GM18511 (cell line): ENCODE data around the gene FTHL17.

Source experiments
- ATAC-seq: cut with Tn5 transposase; IDR thresholded peaks from one replicate; pipeline ENCODE4 v1.9.1; 2021; ENCODE audit warnings: mild to moderate bottlenecking, moderate library complexity; ENCODE audit not compliant: unreplicated experiment

Gene FTHL17

DNA sequence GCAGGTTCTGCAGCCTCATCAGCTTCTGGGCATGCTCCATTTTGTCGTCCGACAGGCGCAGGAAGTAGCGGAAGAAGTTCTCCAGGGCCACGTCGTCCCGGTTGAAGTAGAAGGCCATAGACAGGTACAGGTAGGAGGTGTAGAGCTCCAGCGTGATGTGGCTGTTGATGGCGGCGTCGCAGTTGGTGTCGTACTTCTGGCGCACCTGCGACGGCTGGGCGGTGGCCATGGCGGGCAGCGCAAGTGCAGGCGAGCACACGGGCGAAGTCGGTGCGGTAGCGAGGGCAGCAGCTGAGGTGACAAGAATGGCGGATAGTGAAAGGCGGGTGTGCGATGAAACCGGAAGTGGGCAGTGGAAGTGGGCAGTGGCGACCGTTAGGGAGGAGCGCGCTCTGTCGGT is at the start of gene FTHL17:
TSS of gene FTHL17 (minus strand) at position 317 of the 400 bp plus-strand sequence. CDS start at position 229, 88 bp downstream.
- no peak for ATAC-seq

DNA sequence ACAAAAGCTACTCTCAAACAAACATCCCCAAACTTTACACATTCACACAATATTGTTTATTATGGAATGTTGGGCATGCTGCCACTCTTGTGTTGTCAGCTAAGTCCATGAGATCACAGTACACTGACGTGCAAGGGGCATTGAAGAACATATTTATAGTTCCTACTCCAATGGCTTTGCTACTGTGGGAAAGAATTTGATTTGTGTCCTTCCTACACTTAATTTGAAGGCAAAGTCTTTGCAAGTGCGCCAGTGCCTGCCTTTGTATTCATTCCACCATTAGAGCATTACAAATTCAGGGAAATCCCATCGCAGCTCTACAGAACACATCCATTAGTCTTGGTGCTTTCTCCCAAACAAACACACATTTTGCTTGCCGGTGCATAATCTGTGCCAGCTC is 45.4 kb upstream of the FTHL17 start:
- no peak for ATAC-seq

DNA sequence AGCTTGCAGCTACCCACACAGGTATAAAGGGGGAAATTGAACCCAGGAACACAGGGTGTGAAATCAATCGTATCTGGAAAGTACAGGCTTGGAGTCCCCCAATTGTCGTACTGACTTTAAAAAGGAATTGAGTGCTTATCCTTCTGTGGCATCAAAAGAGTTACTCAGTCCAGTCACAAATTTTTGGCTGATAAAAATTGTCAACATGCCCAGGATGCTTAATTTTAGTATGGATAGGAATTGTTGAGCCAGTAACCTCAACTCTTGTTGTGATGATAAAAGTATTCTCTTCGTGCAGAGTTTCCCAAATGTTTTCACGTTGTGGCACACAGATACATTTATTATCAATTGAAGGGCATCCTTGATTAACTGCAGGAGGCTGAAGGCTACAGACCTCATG is 43.6 kb upstream of the FTHL17 start:
- no peak for ATAC-seq

DNA sequence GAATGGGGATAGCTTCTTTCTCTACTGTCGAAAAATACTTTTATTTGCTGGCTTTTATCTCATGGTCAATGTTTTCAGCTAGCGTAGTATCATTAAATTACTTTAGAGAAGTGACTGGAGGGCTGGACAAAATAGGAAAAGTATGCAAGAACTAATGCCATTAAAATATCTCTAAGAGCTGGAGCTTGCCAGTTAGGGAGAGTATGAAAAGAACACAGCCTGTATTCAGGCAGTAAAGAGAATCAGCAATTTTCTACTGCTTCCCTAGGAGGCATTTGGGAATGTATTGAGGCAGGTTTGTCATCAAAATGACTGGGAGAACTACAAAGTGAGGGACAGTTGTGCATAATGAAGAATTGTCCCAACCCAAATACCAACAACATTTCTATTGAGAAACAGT is 43.0 kb upstream of the FTHL17 start:
- no peak for ATAC-seq

DNA sequence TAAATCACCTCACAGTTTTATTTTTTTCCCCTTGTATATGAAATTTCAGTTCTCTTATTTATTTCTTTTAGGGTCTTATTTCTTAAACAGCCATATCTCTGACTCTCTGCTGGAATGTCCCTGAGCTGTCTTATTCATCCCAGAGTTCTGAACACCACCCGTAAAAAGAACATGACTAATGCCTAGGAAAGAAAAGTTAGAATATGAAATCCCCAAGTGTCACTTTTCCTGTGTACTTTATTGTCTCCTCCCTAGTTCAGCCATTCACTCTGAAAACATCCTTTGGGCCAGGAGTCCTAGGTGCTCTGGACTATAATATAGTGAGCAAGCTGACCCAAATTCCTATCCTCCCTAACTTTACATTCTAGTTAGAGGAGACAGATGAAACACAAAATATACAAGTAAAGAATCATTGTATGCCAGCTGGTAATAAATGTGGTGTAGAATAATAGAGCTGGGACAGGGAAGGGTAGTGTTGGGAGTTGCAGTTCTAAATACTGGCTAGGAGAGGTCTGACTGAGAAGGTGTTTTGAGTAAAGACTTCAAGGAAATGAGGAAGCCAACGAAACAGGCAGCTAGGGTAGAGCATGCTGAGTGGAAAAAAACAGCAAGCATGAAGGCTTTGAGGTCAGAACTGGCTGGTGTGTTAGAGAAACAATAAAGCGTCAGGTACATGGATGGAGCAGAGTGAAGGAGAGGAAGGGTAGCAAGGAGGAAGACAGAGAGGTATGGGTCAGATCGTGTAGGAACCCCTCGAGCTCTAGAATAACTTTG is 40.6 kb upstream of the FTHL17 start:
- peak; percentile 39 for ATAC-seq

DNA sequence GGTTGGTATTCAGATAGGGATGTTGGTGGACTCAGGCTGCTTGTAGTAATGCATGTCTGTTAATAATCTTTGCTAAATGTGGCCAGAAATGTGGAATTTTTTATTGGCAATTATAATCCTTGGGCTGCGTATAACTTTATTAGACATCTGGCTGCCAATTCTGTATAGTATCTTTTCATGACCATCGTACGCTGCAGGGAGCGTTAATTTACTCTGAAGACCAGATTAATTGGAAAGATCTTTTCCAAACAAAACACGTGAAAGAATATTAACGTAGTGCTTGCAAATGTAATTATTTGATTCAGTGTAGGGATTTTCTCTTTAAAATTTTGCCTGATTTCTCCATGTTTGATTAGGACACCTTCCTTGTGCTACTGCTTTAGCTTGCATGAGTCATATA is 38.8 kb upstream of the FTHL17 start:
- no peak for ATAC-seq

DNA sequence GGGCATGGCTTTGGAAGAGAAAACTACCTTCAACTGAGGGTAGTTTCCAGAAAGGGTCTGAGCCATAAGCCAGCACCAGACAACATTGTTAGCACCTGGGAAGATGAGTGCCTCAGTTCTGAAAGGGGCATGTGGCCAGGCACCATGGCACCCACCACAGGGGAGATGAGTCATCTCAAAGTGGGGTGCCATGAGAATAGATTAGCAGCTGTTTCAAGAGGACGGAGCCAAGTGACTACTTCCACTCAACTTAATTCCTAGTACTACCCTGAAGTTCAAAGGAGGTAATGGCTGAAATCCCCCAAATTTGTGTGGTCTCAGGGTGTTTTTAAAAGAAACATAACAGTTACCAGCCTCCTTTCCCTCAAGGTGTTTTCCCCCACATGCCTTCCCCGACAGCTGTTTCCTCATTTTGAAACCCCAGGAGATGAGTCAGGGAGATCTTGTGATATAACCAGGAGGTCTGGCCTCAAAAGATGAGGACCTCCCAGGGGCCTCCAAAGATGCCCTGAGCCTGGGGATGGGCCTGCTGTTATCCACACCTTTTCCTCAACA is 27.8 kb upstream of the FTHL17 start:
- peak; percentile 84 for ATAC-seq

DNA sequence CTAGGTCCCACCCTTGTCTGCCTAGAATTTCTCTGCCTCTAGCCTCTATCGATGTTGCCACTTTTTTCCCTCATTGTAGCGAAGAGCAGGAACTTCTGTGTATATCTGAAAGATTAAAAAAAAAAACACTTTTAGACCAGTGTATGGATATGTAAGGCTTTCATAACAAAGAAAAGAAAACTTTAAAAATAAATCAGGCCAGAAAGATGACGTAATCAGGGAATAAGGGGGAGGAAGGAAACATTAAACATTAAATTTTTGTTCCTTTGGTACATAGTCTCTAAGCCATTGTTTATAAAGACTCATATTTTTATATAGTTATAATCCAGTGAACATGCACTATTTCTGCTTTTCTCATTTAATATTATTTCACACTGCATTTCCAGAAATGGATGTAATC is 26.2 kb upstream of the FTHL17 start:
- no peak for ATAC-seq

DNA sequence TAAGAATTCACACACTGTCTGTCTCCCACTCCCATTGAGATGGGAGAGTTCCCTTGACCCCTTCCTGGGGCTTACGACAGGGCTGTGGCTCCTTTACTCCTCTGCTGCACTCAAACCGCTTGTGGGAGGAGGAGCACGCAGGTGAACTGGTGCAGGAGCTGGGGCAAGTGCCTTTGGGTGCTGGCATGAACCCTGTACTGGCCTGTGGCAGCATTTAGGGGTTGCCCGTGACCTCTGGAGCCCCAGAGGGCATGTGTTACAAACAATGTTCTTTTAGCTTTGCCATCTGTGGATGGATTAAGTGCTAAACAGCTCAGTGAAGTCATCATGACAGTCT is 21.8 kb upstream of the FTHL17 start:
- ATAC-seq: peak; percentile 32

DNA sequence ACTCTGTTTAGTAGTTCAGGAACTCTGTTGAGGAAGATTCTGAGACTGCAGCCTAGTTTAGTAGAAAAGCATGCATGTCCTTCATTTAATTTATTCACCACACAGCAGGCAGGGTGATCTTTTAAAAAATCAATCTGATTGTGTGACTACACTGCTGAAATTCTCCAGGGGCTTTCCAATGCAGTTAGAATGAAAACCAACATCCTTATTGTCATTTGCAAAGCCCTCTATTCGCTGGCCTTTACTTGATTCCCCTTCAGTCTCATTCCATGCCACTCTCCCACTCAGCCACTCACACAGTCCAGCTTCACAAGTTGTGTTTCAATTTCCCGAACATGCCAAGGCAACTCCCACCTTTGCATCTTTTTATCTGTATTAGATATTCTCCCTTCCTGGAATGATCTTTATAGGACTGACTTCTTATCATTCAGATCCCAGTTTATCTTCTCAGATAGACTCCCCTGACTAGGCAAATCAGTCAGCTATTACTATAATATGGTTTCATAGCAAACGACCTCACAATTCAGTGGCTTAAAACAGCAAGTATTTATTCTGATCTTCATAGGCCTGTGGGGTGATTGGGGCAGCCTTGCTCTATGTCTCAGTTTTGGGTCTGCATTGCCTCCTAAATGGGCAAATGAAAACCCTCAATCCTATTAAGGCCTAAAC is 21.3 kb upstream of the FTHL17 start:
- peak; percentile 74 for ATAC-seq

DNA sequence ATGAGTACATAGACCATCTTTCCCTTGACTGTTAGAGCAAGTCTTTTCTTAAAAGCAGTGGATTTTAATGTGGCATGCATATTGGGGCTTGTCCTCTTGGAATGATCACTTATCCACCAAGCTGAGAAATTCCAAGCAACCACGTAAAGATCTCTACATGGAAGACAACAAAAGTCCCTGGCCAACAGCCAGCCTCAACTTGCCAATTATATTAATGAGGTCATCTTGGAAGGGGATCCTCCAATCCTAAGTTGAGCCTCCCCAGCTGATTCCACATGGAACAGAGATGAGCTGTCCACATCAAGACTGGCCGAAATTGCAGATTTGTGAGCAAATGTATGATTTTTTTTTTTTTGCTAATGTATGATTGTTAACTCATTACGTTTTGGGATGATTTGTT is 20.6 kb upstream of the FTHL17 start:
- ATAC-seq: peak; percentile 4

DNA sequence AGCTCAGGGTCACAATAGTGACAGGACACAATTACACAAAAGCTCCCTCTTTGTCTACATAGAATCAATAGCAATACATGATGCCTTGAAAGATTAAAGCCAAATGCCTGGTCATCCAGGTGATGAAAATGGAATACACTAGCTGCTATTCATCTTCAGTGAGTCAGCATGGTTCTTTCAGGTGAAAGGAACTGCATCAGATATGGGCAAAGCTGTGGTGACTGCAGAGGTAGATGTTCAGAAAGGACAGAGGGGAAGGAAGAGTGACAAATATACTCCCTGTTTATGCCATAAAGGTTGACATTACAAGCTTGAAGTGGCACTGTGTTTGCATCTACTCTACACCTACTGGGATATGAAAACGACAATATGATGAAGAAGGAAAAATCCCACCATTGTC is 20.0 kb upstream of the FTHL17 start:
- no peak for ATAC-seq

DNA sequence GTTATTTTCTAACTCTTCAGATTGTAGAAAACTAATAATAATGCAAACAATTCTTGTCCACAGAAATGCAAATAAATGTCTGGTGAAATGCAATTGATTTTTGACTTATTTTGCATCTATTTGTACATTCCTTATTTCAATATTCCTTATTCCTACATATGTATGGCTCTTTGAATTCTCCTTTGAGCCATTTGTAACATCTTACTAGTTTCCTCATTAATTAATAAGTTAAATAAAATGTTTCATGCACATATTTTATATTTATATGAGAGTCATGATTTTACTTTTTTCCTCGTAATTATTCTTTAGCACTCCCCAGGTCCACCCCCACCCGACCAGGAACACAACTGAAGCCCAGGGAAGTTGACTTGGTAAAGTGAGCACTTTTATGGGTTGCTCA is 2.7 kb upstream of the FTHL17 start:
- no peak for ATAC-seq

DNA sequence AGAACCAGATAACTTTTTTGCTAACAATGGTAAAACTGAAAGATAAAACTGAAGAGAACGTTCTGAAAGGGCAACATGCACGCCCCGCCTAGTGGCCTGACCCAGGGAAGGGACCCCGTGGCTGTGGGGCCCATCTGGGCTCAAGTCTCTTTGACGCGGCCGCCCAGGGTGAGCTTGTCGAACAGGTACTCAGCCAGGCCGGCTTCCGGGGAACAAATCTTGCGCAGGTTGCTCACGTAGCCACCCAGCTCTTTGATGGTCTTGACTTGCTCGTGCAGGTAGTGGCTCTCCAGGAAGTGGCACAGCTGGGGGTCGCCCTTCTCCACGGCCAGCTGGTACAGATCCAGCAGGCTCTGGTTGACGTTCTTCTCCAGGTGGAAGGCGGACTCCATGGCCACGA is 579 bp downstream of the FTHL17 start:
- no peak for ATAC-seq

DNA sequence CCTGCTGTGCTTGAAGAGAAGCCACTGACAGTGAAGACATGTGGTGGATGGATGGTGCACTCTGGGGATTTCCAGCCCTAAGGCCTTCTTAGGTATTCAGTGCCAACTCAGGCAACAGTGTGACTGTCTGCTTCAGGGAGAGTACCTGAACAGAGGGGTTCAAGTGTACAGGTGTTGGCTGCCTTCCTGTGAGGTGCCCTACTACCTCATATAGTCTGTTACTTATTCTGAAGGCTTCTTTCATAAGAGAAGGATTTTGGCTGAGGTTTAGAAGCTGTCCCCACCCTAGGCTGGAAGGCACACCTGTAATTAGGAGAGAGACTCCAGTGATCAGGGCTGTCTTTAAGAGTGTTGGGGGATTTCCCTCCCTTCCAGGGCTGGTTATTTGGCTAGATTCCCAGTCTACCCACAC is 1.8 kb downstream of the FTHL17 start:
- ATAC-seq: peak; percentile 79

DNA sequence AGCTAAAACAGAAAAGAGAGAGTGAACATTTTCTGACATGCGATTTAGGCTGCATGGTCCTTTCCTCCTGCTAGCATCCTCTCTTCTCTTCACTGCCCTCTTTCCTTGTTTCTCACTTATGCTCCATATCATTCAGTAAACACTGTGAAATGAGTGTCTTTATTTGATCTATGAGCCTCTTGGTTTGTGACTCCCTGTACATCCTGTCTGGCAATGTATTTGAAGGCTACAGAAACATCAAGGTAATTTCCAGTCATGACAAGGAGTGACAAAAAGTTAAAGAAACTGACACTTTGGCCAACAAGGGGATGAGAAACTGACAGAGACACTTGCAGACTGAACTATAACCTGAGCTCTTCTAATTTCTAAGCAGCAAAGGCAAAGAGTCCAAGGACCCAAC is 8.7 kb downstream of the FTHL17 start:
- ATAC-seq: no peak

DNA sequence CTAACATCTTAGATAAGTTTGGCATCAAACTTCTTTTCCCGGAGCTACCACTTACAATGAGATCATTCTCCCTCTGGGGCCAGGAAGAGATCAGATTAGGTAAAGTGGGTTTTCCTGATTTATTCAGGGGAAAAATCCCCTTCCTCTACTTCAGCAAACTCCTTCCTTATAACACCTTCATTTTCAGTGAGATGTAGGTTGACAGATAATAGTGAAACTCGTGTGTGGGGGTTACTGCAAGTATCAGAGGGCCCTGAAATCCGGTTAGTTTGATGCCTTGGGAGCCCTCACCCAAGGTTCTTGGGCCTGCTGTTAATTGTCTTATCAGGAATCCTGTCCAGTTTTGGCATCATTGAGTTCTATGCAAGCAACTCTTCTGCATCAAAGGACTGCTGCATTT is 10.8 kb downstream of the FTHL17 start:
- ATAC-seq: peak; percentile 79

DNA sequence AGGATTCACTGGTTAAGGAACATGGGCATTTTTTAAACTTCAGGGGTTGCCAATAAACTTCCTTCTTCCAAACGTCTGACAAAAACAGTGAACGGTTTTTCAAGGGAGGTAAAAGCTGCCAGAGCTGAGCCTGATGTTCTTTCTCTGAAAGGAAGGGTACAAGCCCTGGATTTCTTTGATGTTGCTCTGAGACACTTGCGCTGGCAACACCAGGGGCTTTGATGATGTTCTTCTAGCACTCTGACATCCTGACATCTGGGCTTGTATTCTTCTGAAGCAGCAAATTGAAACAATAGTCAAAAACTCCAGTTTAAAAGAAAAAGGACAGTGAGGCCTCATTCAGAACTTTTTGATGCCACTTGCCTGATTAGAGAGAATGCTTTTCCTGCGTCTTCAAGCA is 11.8 kb downstream of the FTHL17 start:
- no peak for ATAC-seq

DNA sequence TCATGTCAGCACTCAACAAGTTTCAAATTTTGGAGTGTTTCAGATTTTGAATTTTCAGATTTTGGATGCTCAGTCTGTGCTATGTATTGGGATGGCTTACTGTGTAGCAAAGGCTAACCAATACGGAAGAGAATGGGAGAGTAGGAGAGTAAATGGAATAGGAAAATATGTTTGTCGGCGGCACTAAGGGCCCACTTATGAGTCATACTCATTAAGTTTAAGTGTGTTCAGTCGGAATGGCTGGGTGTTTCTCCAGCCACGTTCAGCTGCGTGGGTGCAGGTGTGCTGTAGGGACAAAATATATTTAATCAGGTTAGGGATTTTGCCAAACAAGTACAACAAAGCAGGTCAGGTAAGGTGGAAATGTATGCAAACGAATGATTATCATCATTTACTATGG is 13.6 kb downstream of the FTHL17 start:
- ATAC-seq: no peak

DNA sequence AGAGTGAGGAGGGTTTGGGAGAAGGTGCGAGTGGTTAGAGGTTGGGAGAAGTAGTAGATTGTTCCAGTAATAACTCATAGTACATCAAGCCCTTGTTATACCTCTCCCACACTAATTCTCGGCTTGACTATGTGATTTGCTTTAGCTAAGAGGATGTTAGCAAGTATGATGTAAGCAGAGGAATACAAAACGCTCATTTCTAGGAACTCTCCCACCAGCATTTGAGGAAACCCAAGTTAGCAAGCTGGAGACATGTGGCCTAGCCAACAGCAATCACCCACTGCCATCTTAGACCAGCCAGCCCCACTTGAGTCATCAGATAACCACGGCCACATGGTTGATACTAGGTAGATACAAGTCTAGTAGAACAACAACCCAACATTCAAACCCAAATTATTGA is 14.2 kb downstream of the FTHL17 start:
- no peak for ATAC-seq

DNA sequence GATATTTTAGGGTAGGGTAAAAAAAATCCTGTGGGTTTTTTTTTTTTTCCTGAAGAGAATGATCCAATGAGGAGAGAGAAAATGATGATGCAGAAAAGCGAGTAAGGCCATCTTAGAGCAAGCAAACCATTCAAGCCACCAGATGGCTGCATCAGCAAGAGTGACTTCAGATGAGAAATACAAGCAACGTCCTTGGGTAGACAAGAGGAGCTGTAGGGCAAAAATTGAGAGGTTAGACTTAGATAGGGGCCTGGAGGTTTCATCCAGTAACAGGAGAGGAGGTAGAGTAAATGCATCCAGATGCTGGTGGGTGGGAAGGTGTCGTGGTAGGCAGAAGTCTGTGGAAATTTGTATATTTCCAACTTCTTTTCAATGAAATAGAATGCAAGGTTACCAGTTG is 14.6 kb downstream of the FTHL17 start:
- no peak for ATAC-seq

DNA sequence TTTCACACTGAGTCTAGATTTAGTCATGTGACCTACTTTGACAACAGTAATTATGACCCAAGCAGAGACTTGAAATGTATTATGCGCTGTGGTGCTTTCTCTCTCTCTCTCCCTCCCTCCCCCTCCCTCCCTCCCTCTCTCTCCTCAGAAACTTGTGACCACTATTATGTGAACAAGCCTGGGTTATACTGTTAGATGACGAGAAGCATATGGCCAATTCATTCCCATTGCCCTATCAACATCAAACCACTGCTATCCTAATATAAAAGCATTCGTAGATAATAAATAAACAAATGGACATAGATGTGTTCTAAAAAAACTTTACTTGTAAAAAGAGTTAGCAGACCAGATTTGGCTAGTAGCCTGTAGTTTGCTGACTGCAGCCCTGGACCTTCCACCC is 18.2 kb downstream of the FTHL17 start:
- ATAC-seq: no peak
